OCI-M2 (cell line): ENCODE measurements around the gene BABAM2.
"Not testable (repeated sequence)": the region's sequence is repeated elsewhere in the genome, so short reads cannot be mapped to it uniquely, and the experiment has no call there.

Experiments used
- DNase-seq: peaks from one replicate; lab custom pipeline; 2025; ENCODE audit not compliant: unreplicated experiment; lab: John Stamatoyannopoulos, UW

The BABAM2 gene

GRCh38 chr2:27940090-27940671, 49.7 kb downstream of the BABAM2 start:
- DNase-seq: no peak

- no peak for DNase-seq
Observed at GRCh38 chr2:27940982-27941381, 50.5 kb downstream of the BABAM2 start.

GRCh38 chr2:27942612-27943547, 52.4 kb downstream of the BABAM2 start:
- no peak for DNase-seq

DNA sequence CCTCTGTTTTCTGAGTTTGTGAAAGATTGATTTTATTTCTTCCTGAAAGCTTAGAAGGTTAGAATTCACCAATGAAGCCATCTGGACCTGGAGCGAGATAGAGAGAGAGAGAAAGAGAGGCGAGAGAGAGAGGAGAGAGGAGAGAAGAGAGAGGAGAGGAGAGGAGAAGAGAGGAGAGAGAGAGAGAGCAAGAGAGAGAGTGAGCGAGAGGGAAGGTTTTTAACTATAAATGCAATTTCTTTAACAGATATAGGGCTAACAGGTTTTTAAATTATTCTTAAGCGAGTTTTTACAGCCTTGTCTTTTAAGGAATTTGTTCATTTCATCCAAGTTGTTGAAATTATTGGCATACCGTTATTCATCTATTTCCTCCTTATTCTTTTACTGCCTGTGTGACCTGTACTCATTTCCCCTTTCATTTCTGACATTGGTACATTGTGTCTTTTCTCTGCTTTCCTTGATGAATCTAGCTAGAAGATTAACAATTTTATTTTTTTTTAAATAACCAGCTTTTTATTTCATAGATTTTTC, 56.1 kb downstream of the BABAM2 start:
- no peak for DNase-seq

DNA sequence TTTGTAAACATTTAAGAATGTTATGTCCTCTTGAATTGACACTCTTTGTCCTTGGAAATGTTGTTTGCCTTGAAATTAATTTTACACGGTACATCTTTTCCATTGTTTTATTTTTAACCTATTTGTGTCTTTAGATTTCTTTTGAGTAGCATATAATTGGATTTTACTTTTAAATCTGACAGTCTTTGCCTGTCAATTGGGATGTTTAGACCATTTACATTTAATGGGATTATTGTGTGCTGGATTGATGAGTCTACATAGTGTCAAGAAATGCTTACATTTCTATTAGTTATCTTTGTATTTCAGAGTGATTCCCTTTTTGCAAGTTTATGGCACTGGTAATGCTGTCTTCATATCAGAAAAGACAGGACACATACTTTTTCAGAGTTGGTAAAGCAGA, 61.5 kb downstream of the BABAM2 start:
- DNase-seq: no peak

DNA sequence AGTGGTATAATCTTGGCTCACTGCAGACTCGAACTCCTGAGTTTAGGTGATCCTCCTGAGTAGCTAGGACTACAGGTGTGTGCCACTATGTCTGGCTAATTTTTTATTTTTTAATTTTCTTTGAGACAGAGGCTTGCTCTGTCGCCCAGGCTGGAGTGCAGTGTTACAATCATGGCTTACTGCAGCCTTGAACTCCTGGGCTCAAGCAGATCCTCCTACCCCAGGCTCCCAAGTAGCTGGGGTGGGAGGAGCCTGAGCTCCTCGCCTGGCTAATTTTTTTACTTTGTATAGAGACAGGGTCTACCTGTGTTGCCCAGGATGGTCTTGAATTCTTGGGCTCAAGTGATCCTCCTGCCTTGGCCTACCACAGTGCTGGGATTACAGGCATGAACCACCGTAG, 62.5 kb downstream of the BABAM2 start:
- DNase-seq: no peak

- no peak for DNase-seq
Observed at GRCh38 chr2:27954221-27954673, 63.7 kb downstream of the BABAM2 start.

DNA sequence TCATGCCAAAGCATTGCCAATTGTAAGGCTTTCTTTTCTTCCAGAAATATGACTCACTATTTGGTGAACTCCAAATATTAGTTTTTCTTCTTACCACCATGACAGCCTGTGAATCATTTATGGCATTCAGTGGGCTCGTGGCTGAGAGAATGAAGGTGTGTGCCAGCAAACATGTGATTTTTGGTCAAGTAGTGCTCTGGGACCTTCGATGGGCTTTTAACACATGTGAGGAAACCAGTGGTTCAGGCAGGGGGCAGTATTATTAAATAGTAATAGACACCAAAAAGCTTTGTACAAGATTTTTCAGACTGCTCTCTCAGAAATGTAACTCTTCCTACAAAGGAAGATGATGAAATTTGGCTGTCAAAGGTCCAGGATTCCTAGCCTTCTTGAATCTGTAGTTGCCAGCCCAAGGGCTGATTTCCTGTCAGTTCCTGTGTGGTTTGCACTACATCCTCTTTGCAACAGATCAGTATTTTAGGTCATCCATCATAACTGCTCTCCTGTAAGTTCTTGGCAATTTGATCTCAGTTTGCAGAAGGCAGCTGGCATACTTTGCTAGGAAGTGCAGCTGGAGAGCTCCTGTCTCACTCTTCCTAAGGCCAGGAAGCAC, 64.3 kb downstream of the BABAM2 start:
- DNase-seq: no peak

- DNase-seq: no peak
Observed at GRCh38 chr2:27955384-27956161, 65.0 kb downstream of the BABAM2 start.

- DNase-seq: no peak
Observed at GRCh38 chr2:27956888-27957287, 66.4 kb downstream of the BABAM2 start.

- no peak for DNase-seq
Observed at GRCh38 chr2:27958711-27959378, 68.3 kb downstream of the BABAM2 start.

DNA sequence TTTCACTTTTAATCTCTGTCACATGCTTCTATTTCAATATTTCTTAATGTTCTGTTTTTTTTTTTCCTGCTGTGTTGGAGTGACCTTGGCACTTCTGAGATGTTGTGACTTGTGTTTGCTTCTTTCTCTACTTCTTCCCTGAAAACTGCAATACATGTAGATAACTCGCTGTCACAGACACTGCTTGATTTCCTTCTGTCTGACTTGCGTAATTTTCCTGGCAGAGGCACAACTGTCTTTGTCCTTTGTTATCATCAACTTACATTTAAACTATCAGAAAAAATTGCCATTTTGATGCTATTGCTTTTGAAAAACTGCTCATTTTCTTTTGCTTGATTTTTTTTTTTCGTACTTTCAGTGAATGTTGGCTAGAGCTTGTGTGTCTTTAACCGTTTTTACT, 69.0 kb downstream of the BABAM2 start:
- DNase-seq: no peak

GRCh38 chr2:27960237-27960912, 69.8 kb downstream of the BABAM2 start:
- no peak for DNase-seq

- no peak for DNase-seq
Observed at GRCh38 chr2:27962006-27962405, 71.5 kb downstream of the BABAM2 start.

- DNase-seq: no peak
Observed at GRCh38 chr2:27963472-27963871, 72.9 kb downstream of the BABAM2 start.

- DNase-seq: no peak
Observed at GRCh38 chr2:27964067-27964466, 73.5 kb downstream of the BABAM2 start.

DNA sequence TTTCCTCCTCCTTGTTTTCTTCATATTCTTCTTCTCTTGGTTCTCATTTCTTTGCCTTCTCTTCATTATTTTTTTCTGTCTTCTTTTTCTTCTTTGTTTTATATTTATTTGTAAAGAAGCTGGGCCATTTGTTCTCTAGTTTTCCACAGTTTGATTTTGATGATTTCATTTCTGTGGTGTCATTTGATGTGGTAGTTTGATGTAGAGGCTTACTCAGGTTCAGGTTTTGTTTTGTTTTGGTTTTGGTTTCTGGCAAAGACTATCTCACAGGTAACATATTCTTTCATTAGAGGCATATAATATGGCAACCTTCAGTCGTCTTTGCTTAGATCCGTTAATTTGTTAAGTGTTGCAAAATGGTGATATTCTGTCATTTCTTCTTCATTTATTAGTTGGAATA, 75.3 kb downstream of the BABAM2 start:
- no peak for DNase-seq

DNA sequence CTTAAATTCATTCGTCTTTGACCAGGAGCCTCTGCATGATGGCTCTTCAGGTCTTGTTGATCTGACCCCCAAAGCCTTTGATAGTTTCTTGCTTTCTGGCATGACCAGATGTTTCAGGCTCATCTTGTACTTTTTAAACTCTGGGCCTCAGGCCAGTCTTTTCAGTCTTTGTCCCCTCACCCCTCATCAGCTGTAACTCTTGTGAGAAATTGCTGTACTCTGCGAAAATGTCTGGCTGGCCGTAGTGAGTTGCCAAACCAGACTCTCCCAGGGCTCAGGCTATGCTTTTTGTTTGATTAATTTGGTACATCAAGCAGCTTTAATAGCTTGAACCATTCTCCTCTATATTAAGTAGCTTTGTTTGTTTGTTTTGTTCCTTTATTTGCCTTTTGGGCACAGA, 75.9 kb downstream of the BABAM2 start:
- no peak for DNase-seq

DNA sequence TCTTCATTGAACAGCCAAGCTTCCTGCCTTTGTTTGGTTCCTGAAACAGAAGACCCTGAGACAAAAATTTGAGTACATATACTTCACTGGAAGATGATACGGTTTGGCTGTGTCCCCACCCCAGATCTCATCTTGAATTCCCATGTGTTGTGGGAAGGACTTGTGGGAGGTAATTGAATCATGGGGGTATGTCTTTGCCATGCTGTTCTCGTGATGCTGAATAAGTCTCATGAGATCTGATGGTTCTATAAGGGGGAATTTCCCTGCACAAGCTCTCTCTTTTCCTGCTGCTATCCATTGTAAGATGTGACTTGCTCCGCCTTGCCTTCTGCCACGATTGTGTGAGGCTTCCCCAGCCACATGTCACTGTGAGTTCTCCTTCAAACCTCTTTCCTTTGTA, 76.5 kb downstream of the BABAM2 start:
- no peak for DNase-seq

DNA sequence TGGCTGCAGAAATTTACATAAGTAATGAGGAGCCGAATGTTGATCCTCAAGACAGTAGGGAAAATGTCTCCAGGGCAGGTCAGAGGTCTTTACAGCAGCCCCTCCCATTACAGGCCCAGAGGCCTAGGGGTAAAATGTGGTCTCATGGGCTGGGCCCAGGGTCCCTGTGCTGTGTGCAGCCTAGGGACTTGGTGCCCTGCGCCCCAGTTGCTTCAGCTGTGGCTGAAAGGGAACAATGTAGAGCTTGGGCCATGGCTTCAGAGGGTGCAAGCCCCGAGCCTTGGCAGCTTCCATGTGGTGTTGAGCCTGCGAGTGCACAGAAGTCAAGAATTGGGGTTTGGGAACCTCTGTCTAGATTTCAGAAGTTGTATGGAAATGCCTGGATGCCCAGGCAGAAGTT, 77.5 kb downstream of the BABAM2 start:
- DNase-seq: not testable (repeated sequence)
